Measurements from ENCODE around the gene PLA2G2C.
"Not testable (repeated sequence)": the region's sequence is repeated elsewhere in the genome, so short reads cannot be mapped to it uniquely, and the experiment has no call there.

Gene PLA2G2C

GRCh38 chr1:20138961-20139550 is 47.3 kb downstream of the PLA2G2C start, which contains the start of gene PLA2G2F:
PLA2G2F (plus strand) TSS chr1:20139323; CDS start chr1:20139428, 105 bp downstream.
- Histone ChIP-seq H3K36me3 (ENCODE audit: control insufficient read depth in 1 of 2, insufficient read depth in 2 of 2, low read length in 2 of 2) (no peaks in the 10 kb centered on the region), H3K27ac (ENCODE audit: low read length) (no peak within 1 kb of the TSS), H3K27me3 (ENCODE audit: low read depth, low read length) (no peaks in the 10 kb centered on the region), H3K4me3 (ENCODE audit: low read depth in 1 of 2, low read length in 2 of 2) (no peak within 1 kb of the TSS), H3K4me1 (ENCODE audit: control insufficient read depth in 1 of 2, insufficient read depth in 2 of 2, low read length in 2 of 2) (no peaks in the 10 kb centered on the region), H3K9me3 (ENCODE audit: control insufficient read depth in 1 of 2, low read length in 2 of 2) (no peaks in the 10 kb centered on the region)

GRCh38 chr1:20138346-20138745 is 48.0 kb downstream of the PLA2G2C start:
- H3K4me3 ChIP-seq (ENCODE audit: low read depth in 1 of 2, low read length in 2 of 2): no peak overlapping the region
- no peaks in the 10 kb centered on the region for H3K9me3 ChIP-seq (ENCODE audit: control insufficient read depth in 1 of 2, low read length in 2 of 2)
- H3K36me3 ChIP-seq (ENCODE audit: control insufficient read depth in 1 of 2, insufficient read depth in 2 of 2, low read length in 2 of 2): no peaks in the 10 kb centered on the region
- no peak overlapping the region for H3K27ac ChIP-seq (ENCODE audit: low read length)
- no peaks in the 10 kb centered on the region for H3K4me1 ChIP-seq (ENCODE audit: control insufficient read depth in 1 of 2, insufficient read depth in 2 of 2, low read length in 2 of 2)
- H3K27me3 ChIP-seq (ENCODE audit: low read depth, low read length): no peaks in the 10 kb centered on the region

DNA sequence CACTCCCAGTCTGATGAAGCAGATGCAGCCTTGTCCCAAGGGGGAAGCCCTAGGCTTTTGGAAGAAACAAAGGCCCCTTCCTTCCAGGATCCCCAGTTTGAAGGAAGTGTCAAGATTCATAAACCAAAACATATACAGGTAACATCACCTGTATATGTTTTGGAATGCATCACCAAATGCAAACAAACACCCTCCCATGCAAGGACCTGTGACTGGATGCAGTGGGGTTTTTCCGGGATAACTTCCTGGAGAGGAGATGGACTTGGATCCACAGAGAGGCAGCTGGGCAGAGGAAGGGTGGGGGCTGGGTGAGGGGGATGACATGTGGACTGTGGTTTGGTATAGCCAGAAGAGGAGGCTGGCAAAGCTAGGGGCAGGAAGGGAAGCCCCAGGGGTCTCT is 48.7 kb downstream of the PLA2G2C start:
- no peaks in the 10 kb centered on the region for H3K36me3 ChIP-seq (ENCODE audit: control insufficient read depth in 1 of 2, insufficient read depth in 2 of 2, low read length in 2 of 2)
- H3K27me3 ChIP-seq (ENCODE audit: low read depth, low read length): no peaks in the 10 kb centered on the region
- no peak overlapping the region for H3K27ac ChIP-seq (ENCODE audit: low read length)
- H3K9me3 ChIP-seq (ENCODE audit: control insufficient read depth in 1 of 2, low read length in 2 of 2): no peaks in the 10 kb centered on the region
- no peaks in the 10 kb centered on the region for H3K4me1 ChIP-seq (ENCODE audit: control insufficient read depth in 1 of 2, insufficient read depth in 2 of 2, low read length in 2 of 2)
- H3K4me3 ChIP-seq (ENCODE audit: low read depth in 1 of 2, low read length in 2 of 2): no peak overlapping the region

- Histone ChIP-seq H3K36me3 (ENCODE audit: control insufficient read depth in 1 of 2, insufficient read depth in 2 of 2, low read length in 2 of 2) (no peaks in the 10 kb centered on the region), H3K27ac (ENCODE audit: low read length) (no peak overlapping the region), H3K4me3 (ENCODE audit: low read depth in 1 of 2, low read length in 2 of 2) (no peak overlapping the region), H3K27me3 (ENCODE audit: low read depth, low read length) (no peaks in the 10 kb centered on the region), H3K4me1 (ENCODE audit: control insufficient read depth in 1 of 2, insufficient read depth in 2 of 2, low read length in 2 of 2) (no peaks in the 10 kb centered on the region), H3K9me3 (ENCODE audit: control insufficient read depth in 1 of 2, low read length in 2 of 2) (no peaks in the 10 kb centered on the region)
Observed at GRCh38 chr1:20137055-20137454, 49.3 kb downstream of the PLA2G2C start.

- Histone ChIP-seq H3K36me3 (ENCODE audit: control insufficient read depth in 1 of 2, insufficient read depth in 2 of 2, low read length in 2 of 2) (no peaks in the 10 kb centered on the region), H3K4me3 (ENCODE audit: low read depth in 1 of 2, low read length in 2 of 2) (no peak overlapping the region), H3K27me3 (ENCODE audit: low read depth, low read length) (no peaks in the 10 kb centered on the region), H3K27ac (ENCODE audit: low read length) (no peak overlapping the region), H3K4me1 (ENCODE audit: control insufficient read depth in 1 of 2, insufficient read depth in 2 of 2, low read length in 2 of 2) (no peaks in the 10 kb centered on the region), H3K9me3 (ENCODE audit: control insufficient read depth in 1 of 2, low read length in 2 of 2) (no peaks in the 10 kb centered on the region)
Observed at GRCh38 chr1:20136249-20136648, 50.1 kb downstream of the PLA2G2C start.

GRCh38 chr1:20134995-20135394 is 51.3 kb downstream of the PLA2G2C start:
- Histone ChIP-seq H3K4me3 (ENCODE audit: low read depth in 1 of 2, low read length in 2 of 2) (no peak overlapping the region), H3K36me3 (ENCODE audit: control insufficient read depth in 1 of 2, insufficient read depth in 2 of 2, low read length in 2 of 2) (no peaks in the 10 kb centered on the region), H3K4me1 (ENCODE audit: control insufficient read depth in 1 of 2, insufficient read depth in 2 of 2, low read length in 2 of 2) (no peaks in the 10 kb centered on the region), H3K27me3 (ENCODE audit: low read depth, low read length) (no peaks in the 10 kb centered on the region), H3K9me3 (ENCODE audit: control insufficient read depth in 1 of 2, low read length in 2 of 2) (no peaks in the 10 kb centered on the region), H3K27ac (ENCODE audit: low read length) (no peak overlapping the region)

- not testable (repeated sequence) for H3K36me3 ChIP-seq (ENCODE audit: control insufficient read depth in 1 of 2, insufficient read depth in 2 of 2, low read length in 2 of 2); H3K9me3 ChIP-seq (ENCODE audit: control insufficient read depth in 1 of 2, low read length in 2 of 2); H3K4me3 ChIP-seq (ENCODE audit: low read depth in 1 of 2, low read length in 2 of 2); H3K27me3 ChIP-seq (ENCODE audit: low read depth, low read length); H3K4me1 ChIP-seq (ENCODE audit: control insufficient read depth in 1 of 2, insufficient read depth in 2 of 2, low read length in 2 of 2); H3K27ac ChIP-seq (ENCODE audit: low read length)
Observed at GRCh38 chr1:20130518-20130917, 55.8 kb downstream of the PLA2G2C start.

DNA sequence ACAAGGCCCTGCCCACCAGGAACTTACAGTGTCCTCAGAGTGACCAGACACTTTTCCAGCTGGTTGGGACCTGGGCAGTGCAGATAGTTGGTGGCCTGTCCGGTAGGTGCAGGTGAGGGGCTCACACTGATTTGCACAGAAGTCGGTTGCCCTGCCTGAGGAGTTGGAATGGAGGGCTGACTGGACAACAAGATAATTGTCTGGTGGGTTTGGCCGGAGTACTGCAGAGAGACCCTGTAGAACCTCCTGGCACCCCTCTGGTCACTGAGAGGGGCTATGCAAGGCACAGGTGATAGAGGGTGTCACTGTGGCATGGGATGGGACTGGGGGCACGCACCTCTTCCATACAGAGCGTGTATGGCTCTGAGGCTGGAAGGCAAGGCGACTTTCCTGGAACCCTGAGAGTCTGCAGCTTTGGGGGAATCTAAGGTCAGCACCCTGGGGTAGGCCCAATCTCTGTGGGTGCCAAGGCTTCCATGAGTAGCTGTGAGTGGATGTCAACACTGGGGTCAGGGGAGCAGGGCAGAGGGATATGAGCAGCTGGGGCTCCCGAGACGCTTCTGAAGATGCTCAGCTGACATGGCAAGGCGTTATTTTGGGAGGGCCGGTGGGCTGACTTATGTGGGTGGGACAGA is 59.4 kb downstream of the PLA2G2C start:
- Histone ChIP-seq H3K36me3 (ENCODE audit: control insufficient read depth in 1 of 2, insufficient read depth in 2 of 2, low read length in 2 of 2) (no peaks in the 10 kb centered on the region), H3K27me3 (ENCODE audit: low read depth, low read length) (no peaks in the 10 kb centered on the region), H3K4me3 (ENCODE audit: low read depth in 1 of 2, low read length in 2 of 2) (no peak overlapping the region), H3K27ac (ENCODE audit: low read length) (no peak overlapping the region), H3K9me3 (ENCODE audit: control insufficient read depth in 1 of 2, low read length in 2 of 2) (no peaks in the 10 kb centered on the region), H3K4me1 (ENCODE audit: control insufficient read depth in 1 of 2, insufficient read depth in 2 of 2, low read length in 2 of 2) (peaks cover 0 to 10% of the 10 kb centered on the region in 2 donors)

DNA sequence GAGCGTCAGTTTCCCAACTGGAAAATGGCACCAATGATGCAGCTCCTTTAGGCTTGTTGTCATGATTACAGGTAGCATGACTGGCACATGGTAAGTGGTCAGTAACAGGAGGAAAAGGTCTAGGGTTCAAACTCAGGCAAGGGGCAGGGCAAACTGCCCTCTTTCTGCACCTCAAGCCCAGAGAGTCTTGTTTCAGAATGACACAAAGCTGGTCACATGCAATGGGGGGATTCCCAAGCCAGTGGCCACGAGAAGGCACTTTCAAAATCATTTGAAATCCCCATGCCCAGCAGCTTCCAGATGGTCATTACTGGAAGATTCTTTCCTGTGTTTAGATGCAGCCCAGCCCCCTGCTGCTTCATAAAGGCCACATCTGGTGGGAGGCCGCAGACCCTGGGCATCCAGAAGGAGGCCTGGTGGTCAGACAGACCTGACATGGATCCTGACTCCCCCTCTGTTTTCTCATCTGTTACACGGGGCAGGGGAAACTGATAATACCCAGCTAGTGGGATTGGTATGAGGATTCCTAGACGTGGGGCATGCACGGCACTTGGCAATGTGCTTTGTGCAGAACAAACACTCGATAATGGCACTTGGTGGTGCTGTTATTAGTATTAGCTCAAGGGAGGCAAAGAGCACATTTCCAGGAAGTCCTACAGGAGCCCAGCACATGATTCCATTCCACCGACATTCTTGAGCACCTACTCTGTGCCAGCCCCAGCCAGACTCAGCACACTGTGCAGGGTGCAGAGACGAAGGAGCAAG is 60.1 kb downstream of the PLA2G2C start:
- Histone ChIP-seq H3K4me3 (ENCODE audit: low read depth in 1 of 2, low read length in 2 of 2) (no peak overlapping the region), H3K9me3 (ENCODE audit: control insufficient read depth in 1 of 2, low read length in 2 of 2) (no peaks in the 10 kb centered on the region), H3K36me3 (ENCODE audit: control insufficient read depth in 1 of 2, insufficient read depth in 2 of 2, low read length in 2 of 2) (no peaks in the 10 kb centered on the region), H3K27ac (ENCODE audit: low read length) (no peak overlapping the region), H3K4me1 (ENCODE audit: control insufficient read depth in 1 of 2, insufficient read depth in 2 of 2, low read length in 2 of 2) (peaks cover 0 to 10% of the 10 kb centered on the region in 2 donors), H3K27me3 (ENCODE audit: low read depth, low read length) (no peaks in the 10 kb centered on the region)

GRCh38 chr1:20125100-20125499 is 61.2 kb downstream of the PLA2G2C start:
- Histone ChIP-seq H3K9me3 (ENCODE audit: control insufficient read depth in 1 of 2, low read length in 2 of 2) (no peaks in the 10 kb centered on the region), H3K27me3 (ENCODE audit: low read depth, low read length) (no peaks in the 10 kb centered on the region), H3K27ac (ENCODE audit: low read length) (no peak overlapping the region), H3K36me3 (ENCODE audit: control insufficient read depth in 1 of 2, insufficient read depth in 2 of 2, low read length in 2 of 2) (no peaks in the 10 kb centered on the region), H3K4me1 (ENCODE audit: control insufficient read depth in 1 of 2, insufficient read depth in 2 of 2, low read length in 2 of 2) (peaks cover 0 to 10% of the 10 kb centered on the region in 2 donors), H3K4me3 (ENCODE audit: low read depth in 1 of 2, low read length in 2 of 2) (no peak overlapping the region)

- Histone ChIP-seq H3K9me3 (ENCODE audit: control insufficient read depth in 1 of 2, low read length in 2 of 2) (no peaks in the 10 kb centered on the region), H3K4me3 (ENCODE audit: low read depth in 1 of 2, low read length in 2 of 2) (no peak overlapping the region), H3K4me1 (ENCODE audit: control insufficient read depth in 1 of 2, insufficient read depth in 2 of 2, low read length in 2 of 2) (peaks cover 0 to 10% of the 10 kb centered on the region in 2 donors), H3K36me3 (ENCODE audit: control insufficient read depth in 1 of 2, insufficient read depth in 2 of 2, low read length in 2 of 2) (no peaks in the 10 kb centered on the region), H3K27ac (ENCODE audit: low read length) (no peak overlapping the region), H3K27me3 (ENCODE audit: low read depth, low read length) (no peaks in the 10 kb centered on the region)
Observed at GRCh38 chr1:20124456-20125057, 61.8 kb downstream of the PLA2G2C start.

Data from muscle layer of duodenum (tissue), 2 donors.